Endothelial cell of umbilical vein (primary cell): ENCODE results near the gene WASF2. TPM values are rescaled to one million over a fixed set of nuclear protein-coding genes. Genes with fewer than 3 reads are reported as not detected.

Experiments used
- BruUV-seq: library from RNA; stranded (reverse); fragments of 400-500 nt; replicated peaks from 2 replicates; lab custom pipeline; 2021; lab: Mats Ljungman, UMichigan
- CTCF ChIA-PET: fragments of 300-600, 350-600 bp; sonication (Branson Sonifier 250); formaldehyde crosslinking; loops from one replicate; lab custom pipeline; 2021; ENCODE audit warnings: antibody characterized with exemption, inconsistent platforms; lab: Charles Lee
- POLR2A ChIA-PET: fragments of 300-600, 350-600 bp; sonication (Branson Sonifier 250); formaldehyde crosslinking; loops from one replicate; lab custom pipeline; 2021; ENCODE audit warnings: antibody characterized with exemption, inconsistent platforms; lab: Charles Lee
- DNase-seq: peaks from one replicate; pipeline ENCODE4 v3.0.0-alpha.2; 2011; ENCODE audit warnings: low read depth, low spot score
- FAIRE-seq: peaks from 2 replicates; lab custom pipeline; 2011; peaks lifted over from hg19 to GRCh38; lab: Jason Lieb, UNC
- H2AFZ ChIP-seq: 2 replicates; pipeline ENCODE4 v1.6.0; 2012; ENCODE audit warnings: low read depth, low read length, control low read depth, inconsistent platforms
- H3K27ac ChIP-seq: 2 replicates; pipeline ENCODE4 v1.5.1; 2011; ENCODE audit warnings: low read depth, mild to moderate bottlenecking, control low read depth, low read length, moderate library complexity; ENCODE audit not compliant: insufficient read depth
- H3K27me3 ChIP-seq, 2 experiments: 2 replicates each; pipeline versions ENCODE4 v1.6.0 to v1.6.1; 2011; ENCODE audit warnings: low read length in 2 of 2, mixed read lengths in 1 of 2; ENCODE audit not compliant: control insufficient read depth in 2 of 2, insufficient read depth in 2 of 2
- H3K36me3 ChIP-seq, 2 experiments: 2 replicates in 1 of 2; 3 replicates in 1 of 2; pipeline ENCODE4 v1.5.1; 2011; ENCODE audit warnings: low read length in 2 of 2, mild to moderate bottlenecking in 1 of 2, moderate library complexity in 1 of 2; ENCODE audit not compliant: control insufficient read depth in 2 of 2, insufficient read depth in 2 of 2; ENCODE audit errors: extremely low read depth in 1 of 2
- H3K4me1 ChIP-seq: 3 replicates; pipeline ENCODE4 v1.5.1; 2011; ENCODE audit warnings: mild to moderate bottlenecking, low read length; ENCODE audit not compliant: control insufficient read depth, insufficient read depth; ENCODE audit errors: extremely low read depth
- H3K4me2 ChIP-seq: 2 replicates; pipeline ENCODE4 v1.6.1; 2011; ENCODE audit warnings: low read length, control low read depth, mixed read lengths; ENCODE audit not compliant: insufficient read depth
- H3K4me3 ChIP-seq, 3 experiments: fragments of 200-600 bp in 1 of 3; sonication (generic), shearing (Covaris generic) in 1 of 3; replicated peaks in 1 of 3; 2 replicates each; pipeline ENCODE4 v1.5.1; 2011 to 2016; ENCODE audit warnings: control low read depth in 3 of 3, low read length in 3 of 3, mild to moderate bottlenecking in 2 of 3, inconsistent platforms in 1 of 3, low read depth in 1 of 3, moderate library complexity in 1 of 3; ENCODE audit not compliant: insufficient read depth in 1 of 3
- H3K79me2 ChIP-seq: 2 replicates; pipeline ENCODE4 v1.6.0; 2012; ENCODE audit warnings: low read length, inconsistent platforms; ENCODE audit not compliant: control insufficient read depth, insufficient read depth
- H3K9ac ChIP-seq: replicated peaks from 2 replicates; pipeline ENCODE3; 2011; ENCODE audit warnings: low read length, control low read depth; ENCODE audit not compliant: insufficient read depth; ENCODE audit errors: extremely low read depth
- H3K9me1 ChIP-seq: replicated peaks from 3 replicates; pipeline ENCODE4 v1.6.0; 2011; ENCODE audit warnings: mild to moderate bottlenecking, low read length; ENCODE audit not compliant: control insufficient read depth, insufficient read depth; ENCODE audit errors: extremely low read depth
- H3K9me3 ChIP-seq: replicated peaks from 2 replicates; pipeline ENCODE4 v1.5.1; 2012; ENCODE audit warnings: low read length, inconsistent platforms; ENCODE audit not compliant: control insufficient read depth, insufficient read depth
- H4K20me1 ChIP-seq: replicated peaks from 2 replicates; pipeline ENCODE3; 2011; ENCODE audit warnings: mild to moderate bottlenecking, low read length; ENCODE audit not compliant: control insufficient read depth, insufficient read depth; ENCODE audit errors: extremely low read depth
- EZH2 ChIP-seq: IDR thresholded peaks from 2 replicates; pipeline ENCODE4 v1.6.1; 2012; ENCODE audit warnings: borderline replicate concordance, low read depth, mild to moderate bottlenecking, moderate library complexity, low read length, inconsistent platforms; ENCODE audit not compliant: severe bottlenecking
- FOS ChIP-seq: IDR thresholded peaks from 2 replicates; pipeline ENCODE4 v1.6.1; 2011; ENCODE audit warnings: mild to moderate bottlenecking, low read length, moderate library complexity, borderline replicate concordance; ENCODE audit not compliant: insufficient read depth
- GATA2 ChIP-seq: IDR thresholded peaks from 2 replicates; pipeline ENCODE4 v1.7.0; 2011; ENCODE audit warnings: low read depth, mild to moderate bottlenecking, moderate library complexity, mixed read lengths, low read length; ENCODE audit not compliant: insufficient read length, insufficient read depth
- JUN ChIP-seq: IDR thresholded peaks from 2 replicates; pipeline ENCODE4 v1.6.1; 2011; ENCODE audit warnings: borderline replicate concordance, low read depth; ENCODE audit not compliant: insufficient read length, insufficient read depth
- MYC ChIP-seq: IDR thresholded peaks from one replicate; pipeline ENCODE4 v1.6.1; 2011; ENCODE audit warnings: mild to moderate bottlenecking, low read depth, low read length
- POLR2A ChIP-seq: IDR thresholded peaks from 2 replicates; pipeline ENCODE4 v1.6.1; 2012; ENCODE audit warnings: low read depth, mild to moderate bottlenecking, control low read depth, low read length
- POLR2AphosphoS5 ChIP-seq: IDR thresholded peaks from 2 replicates; pipeline ENCODE4 v1.6.1; 2012; ENCODE audit warnings: low read depth, mild to moderate bottlenecking, control low read depth, low read length, moderate library complexity; ENCODE audit not compliant: insufficient read depth
- dilution Hi-C: fragments of 300-500 bp; cut with MboI; formaldehyde crosslinking; loops from one replicate; pipeline ENCODE4 v1.15.0; 2019; ENCODE audit warnings: low sequenced_read_pairs; ENCODE audit not compliant: extremely low pct_ligation_motif_present
- intact Hi-C: fragments of 100-400 bp; cut with micrococcal nuclease; formaldehyde crosslinking; loops from one replicate; pipeline ENCODE4 v1.10.0; 2022
- polyA plus RNA-seq, 4 experiments: library from polyadenylated mRNA; depleted of rRNA in 3 of 4; stranded (reverse) in 3 of 4; unstranded in 1 of 4; fragments of >200 nt; gene quantifications; 2 replicates each; pipeline versions ENCODE4 v1.2.1 to v1.2.3, GENCODE V29; 2011 to 2012; ENCODE audit warnings: missing spikeins in 1 of 4
- total RNA-seq: library from RNA; stranded (reverse); gene quantifications from 2 replicates; pipeline ENCODE4 v1.2.3, GENCODE V29; 2021
- TF ChIP-seq, protein P1 (sequence below): IDR thresholded peaks from 2 replicates; pipeline ENCODE4 v1.6.1; 2011; ENCODE audit not compliant: insufficient read depth, insufficient read length
- TF ChIP-seq, protein P2 (sequence below), 2 donors: IDR thresholded peaks; 1 replicate in 1 of 2; 2 replicates in 1 of 2; pipeline ENCODE4 v1.5.1; 2011; ENCODE audit warnings: low read length in 2 of 2, mild to moderate bottlenecking in 2 of 2, moderate library complexity in 2 of 2, control low read depth in 1 of 2, inconsistent platforms in 1 of 2, low read depth in 1 of 2; ENCODE audit not compliant: insufficient read depth in 1 of 2; ENCODE audit errors: extremely low read depth in 1 of 2

WASF2 gene
- total and polyA plus RNA-seq, 2 donors (not counting 3 experiments of a cell fraction or from before 2014, with no cell fraction given): 76.9 to 172 TPM

DNA sequence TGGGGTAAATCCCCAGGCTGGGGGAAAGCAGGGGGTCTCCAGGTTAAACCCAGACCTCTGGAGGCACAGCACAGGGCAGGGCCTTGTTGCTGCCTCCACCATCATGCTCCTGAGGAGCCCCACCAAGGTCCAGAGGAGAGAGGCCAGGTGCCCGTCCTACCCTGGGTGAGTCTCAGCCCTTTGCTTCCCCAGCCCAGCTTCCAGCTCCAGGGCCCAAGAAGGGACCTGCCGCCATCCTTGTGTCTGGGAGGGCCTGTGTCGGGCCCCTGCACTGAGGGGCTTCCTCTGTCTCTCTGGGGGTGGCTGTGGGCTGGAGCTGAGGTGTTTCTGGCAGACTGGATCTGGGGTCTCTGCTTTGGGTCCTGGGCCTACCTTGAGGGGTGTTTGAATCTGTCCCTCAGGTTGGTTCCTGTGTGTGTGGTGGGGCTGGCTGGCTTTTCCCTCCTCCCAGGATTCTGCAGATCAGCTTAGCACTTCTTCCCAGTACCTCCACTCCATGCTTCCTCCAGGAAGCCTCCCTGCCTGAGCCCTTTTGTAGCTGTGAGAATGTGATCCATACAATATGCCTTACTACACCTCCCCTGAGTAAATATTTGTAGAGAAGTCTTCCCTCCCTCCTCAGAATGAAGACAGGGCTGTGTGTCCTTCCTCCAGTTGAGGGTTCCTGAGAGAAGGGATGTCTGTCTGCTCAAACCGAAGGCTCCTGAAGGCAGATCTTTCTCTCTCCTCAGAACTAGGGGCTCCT lies 91.4 kb downstream of the WASF2 start:
- no peaks in the 10 kb centered on the region for H3K9me3 ChIP-seq
- no peaks in the 10 kb centered on the region for H3K36me3 ChIP-seq
- H3K4me2 ChIP-seq: no peak overlapping the region
- H4K20me1 ChIP-seq: no peaks in the 10 kb centered on the region
- no peaks in the 10 kb centered on the region for H3K27me3 ChIP-seq
- dilution Hi-C loops (no loop called here), intact Hi-C loops (loop anchor here (10.0 kb wide), 1 partner anchor 284 kb away; no protein-coding TSS in a partner anchor)
- H3K9me1 ChIP-seq: no peaks in the 10 kb centered on the region
- H3K79me2 ChIP-seq: no peaks in the 10 kb centered on the region
- peaks cover 4% of the 10 kb centered on the region for H3K4me1 ChIP-seq
- FAIRE-seq (no peak), DNase-seq (no peak)
- H2AFZ ChIP-seq: no peak overlapping the region
- TF ChIP-seq JUN: no peak
- no peak for TF ChIP-seq FOS
- TF ChIP-seq, protein P1, sequence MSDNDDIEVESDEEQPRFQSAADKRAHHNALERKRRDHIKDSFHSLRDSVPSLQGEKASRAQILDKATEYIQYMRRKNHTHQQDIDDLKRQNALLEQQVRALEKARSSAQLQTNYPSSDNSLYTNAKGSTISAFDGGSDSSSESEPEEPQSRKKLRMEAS: no peak
- TF ChIP-seq POLR2AphosphoS5: no peak
- TF ChIP-seq, protein P2, sequence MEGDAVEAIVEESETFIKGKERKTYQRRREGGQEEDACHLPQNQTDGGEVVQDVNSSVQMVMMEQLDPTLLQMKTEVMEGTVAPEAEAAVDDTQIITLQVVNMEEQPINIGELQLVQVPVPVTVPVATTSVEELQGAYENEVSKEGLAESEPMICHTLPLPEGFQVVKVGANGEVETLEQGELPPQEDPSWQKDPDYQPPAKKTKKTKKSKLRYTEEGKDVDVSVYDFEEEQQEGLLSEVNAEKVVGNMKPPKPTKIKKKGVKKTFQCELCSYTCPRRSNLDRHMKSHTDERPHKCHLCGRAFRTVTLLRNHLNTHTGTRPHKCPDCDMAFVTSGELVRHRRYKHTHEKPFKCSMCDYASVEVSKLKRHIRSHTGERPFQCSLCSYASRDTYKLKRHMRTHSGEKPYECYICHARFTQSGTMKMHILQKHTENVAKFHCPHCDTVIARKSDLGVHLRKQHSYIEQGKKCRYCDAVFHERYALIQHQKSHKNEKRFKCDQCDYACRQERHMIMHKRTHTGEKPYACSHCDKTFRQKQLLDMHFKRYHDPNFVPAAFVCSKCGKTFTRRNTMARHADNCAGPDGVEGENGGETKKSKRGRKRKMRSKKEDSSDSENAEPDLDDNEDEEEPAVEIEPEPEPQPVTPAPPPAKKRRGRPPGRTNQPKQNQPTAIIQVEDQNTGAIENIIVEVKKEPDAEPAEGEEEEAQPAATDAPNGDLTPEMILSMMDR (IDR thresholded peaks at IDR 0.05; ENCODE audit: extremely low read depth in 1 of 2, insufficient read depth in 1 of 2, low read depth in 1 of 2, low read length in 2 of 2): no peak
- TF ChIP-seq EZH2: no peak
- TF ChIP-seq MYC: no peak
- no peak for TF ChIP-seq GATA2
- TF ChIP-seq POLR2A: no peak
- no peak overlapping the region for H3K27ac ChIP-seq
- H3K9ac ChIP-seq: no peak overlapping the region
- ChIA-PET POLR2A (no interaction called here), CTCF (interaction anchor here (0.5 to 6.6 kb wide), 6 partner anchors 11 to 354 kb away, joined by 3 to 275 read pairs (median 26); partner anchors contain the start of gene AHDC1)
- no peak overlapping the region for H3K4me3 ChIP-seq
- BruUV-seq: no TSS peak
